ENCODE results near the gene SNED1. TPM values are rescaled to one million over a fixed set of nuclear protein-coding genes. Genes with fewer than 3 reads are reported as not detected.
A peak's percentile ranks its signal among the peaks of the same experiment; 100 is the strongest.
"Not testable (repeated sequence)": the region's sequence is repeated elsewhere in the genome, so short reads cannot be mapped to it uniquely, and the experiment has no call there.

SNED1 gene
- total RNA-seq, 1 donor from 2014 or later, result 34.9 TPM

DNA sequence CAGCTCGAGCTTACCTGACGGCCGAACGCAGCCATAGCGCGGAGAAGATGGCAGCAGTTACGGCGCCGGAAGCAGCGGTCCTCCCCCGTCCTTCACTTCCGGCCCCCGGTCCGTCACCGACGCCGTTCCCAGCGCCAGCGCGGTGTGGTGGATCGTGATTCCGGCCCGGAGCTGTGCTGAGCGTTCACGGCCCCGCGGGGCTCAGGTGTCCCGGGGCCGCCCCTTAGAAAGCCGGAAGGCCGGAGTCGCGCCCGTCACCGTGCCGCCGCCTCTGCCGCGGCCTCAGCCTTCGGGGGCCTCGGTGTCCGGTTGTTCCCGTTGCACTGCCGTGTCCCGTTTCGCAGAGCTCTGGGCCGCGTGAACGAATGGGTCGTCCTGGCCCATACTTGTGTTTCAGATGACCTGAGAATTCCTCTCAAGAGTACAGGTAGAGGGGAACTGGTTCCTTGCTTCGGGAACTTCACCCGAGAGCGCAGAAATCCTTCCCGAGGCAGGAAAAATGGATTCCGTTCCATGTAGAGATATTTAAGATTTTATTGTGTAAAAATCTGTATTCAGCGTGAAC lies 103.9 kb downstream of the SNED1 start, which contains the start of gene MTERF4:
TSS of gene MTERF4 (minus strand) at position 49 of the 565 bp plus-strand sequence. CDS start at position 35, 14 bp downstream.
- DNase-seq (ENCODE audit: low spot score) (peak; percentile 92), ATAC-seq (peak; percentile 96)

- DNase-seq (ENCODE audit: low spot score) (no peak), ATAC-seq (no peak)
Observed at GRCh38 chr2:241103176-241103595, 104.8 kb downstream of the SNED1 start.

DNA sequence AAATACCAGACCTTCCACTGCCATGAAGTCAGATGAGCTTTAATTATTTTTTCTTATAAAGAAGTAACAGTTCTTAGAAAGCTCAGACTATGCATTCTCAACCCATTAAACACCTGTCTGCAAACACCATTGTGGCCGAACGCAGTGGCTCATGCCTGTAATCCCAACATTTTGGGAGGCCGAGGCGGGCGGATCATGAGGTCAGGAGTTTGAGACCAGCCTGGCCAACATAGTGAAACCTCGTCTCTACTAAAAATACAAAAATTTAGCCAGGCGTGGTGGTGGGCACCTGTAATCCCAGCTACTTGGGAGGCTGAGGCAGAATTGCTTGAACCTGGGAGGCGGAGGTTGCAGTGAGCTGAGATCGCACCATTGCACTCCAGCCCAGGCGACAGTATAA lies 106.2 kb downstream of the SNED1 start:
- not testable (repeated sequence) for ATAC-seq; DNase-seq (ENCODE audit: low spot score)

- DNase-seq (ENCODE audit: low spot score), result peak; percentile 42
Observed at GRCh38 chr2:241105641-241106040, 107.2 kb downstream of the SNED1 start.

DNA sequence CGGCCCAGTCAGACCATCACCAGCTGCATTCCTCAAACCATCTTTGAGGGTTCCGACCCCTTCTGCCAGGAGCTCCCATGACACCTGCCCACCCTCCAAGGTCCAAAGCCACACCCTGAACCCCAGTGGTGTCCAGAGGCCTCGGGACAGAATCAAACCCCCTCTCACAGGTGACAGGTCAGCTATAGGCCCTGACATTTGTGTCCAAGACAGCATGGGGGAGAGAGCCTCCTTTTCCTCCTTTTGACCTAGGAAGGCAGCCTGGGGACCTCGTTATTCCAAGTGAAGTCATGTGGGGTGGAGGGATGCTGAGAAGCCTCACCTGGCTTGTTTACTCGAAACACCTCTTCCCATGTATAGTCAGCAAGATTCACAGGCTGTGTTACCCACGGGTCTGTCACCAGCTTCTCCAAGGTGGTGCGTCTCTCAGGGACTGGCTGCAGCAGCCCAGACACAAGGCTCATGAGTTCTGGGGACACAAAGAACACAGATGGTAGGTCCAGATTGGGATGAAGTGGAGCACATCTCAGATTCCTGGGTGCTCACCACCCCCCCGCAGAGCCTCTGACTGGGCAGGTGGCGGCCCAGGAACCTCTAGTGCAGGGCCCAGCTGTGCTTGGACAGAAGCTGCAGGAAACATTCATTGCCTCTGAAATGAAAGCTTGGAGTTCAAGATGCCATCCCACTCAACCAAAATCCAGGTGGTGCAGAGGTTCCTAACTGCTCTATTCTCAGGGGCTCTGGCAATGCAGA lies 108.8 kb downstream of the SNED1 start:
- ATAC-seq (no peak), DNase-seq (ENCODE audit: low spot score) (no peak)

More at GRCh38 chr2:241105641-241106040, 107.2 kb downstream of the SNED1 start:
- no peak for ATAC-seq

DNA sequence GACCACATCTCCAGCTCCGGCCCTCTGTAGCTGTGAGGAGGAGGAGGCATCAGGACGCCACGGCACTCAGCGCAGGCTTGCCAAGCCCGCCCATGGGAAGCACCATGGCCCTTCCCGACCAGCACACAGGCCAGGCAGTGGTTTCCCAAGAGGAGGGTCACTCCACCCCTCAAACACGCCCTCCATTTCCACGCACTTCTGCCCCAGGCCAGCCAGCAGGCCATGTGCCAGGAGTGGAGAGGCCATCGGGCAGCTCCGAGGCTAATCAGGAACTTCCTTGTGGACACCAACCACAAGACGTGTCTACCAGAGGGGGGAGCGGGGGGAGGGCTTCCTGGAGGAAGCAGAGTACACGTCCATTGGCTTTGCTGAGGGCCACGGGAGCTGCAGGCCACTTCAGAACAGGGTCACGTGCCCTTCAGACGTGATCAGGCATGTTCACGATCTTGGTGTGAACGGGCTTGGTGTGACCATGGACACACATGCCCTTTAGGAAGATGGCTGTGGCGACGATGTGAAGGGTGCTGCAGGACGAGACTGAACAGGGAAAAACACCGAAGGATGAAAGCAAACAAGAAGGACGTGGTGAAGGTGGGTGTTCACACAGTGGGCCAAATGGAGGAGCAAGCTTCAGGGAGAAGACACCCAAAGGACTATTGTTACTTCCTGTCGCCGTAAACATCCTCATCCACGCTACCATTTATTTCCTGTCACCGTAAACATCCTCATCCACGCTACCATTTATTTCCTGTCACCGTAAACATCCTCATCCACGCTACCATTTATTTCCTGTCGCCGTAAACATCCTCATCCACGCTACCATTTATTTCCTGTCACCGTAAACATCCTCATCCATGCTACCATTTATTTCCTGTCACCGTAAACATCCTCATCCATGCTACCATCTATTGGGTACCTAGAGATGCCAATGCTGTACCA lies 110.1 kb downstream of the SNED1 start:
- ATAC-seq (peak; percentile 26), DNase-seq (ENCODE audit: low spot score) (peak; percentile 44)

DNA sequence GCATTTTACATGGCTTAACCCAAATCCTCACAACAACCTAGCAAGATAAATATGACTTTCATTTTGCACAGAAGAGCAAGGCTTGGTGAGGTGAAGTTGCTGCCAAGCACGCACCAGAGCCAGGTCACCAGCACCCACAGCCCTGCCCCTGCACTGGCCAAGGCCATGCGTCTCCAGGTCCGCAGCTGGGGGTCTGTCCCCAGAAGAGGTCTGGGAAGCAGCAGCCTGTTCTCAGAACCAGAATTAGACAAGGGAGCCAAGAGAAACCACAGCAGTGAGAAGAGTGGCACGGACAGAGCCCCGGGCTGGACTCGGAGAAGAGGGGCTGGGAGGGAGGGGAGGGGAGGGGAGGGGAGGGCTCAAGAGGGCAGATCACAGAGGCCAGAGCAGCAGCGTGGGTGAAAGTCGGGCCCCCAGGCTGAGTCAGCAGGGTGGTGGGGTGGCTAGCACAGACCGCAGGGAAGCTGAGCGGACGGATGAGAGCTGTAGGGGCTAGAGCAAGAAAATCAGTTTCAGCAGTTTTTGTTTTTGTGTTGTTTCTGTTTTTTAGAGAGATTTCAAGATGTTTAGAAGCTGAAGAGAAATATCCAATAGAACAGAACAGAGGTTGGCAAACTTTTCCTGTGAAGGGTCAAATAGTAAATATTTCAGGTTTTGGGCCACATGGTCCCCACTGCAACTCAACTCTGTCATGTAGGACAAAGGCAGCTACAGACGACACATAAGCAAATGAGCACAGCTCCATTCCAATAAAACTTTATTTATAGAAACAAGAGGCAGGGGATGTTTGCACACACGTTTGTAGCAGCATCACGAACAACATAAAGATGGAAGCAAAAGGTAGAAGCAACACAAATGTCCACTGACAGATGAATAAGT lies 111.0 kb downstream of the SNED1 start:
- peak; percentile 24 for DNase-seq (ENCODE audit: low spot score)
- no peak for ATAC-seq

DNA sequence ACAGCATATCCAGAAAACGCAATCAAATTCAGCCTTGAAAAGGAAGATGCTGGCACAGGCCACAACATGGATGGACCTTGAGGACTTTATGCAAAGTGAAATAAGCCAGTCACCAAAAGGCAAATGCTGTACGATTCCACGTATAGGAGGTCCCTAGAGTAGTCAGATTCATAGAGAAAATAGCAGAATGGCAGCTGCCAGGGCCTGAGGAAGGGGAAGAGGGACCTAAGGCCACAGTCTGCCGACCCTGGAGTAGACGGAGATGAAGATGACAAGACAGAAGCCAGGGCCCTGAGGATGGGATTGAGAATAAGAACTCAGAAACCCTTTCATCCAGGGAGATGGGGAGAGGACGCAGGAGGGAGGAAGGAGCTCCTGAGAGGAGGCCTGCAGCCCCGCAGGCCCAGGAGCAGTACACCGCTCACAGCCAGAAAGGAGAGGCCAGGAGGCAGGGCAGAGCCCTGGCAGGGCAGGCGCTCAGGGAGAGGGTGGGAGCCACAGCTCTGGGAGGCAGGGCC lies 111.7 kb downstream of the SNED1 start:
- ATAC-seq, result no peak
- DNase-seq (ENCODE audit: low spot score), result no peak

DNA sequence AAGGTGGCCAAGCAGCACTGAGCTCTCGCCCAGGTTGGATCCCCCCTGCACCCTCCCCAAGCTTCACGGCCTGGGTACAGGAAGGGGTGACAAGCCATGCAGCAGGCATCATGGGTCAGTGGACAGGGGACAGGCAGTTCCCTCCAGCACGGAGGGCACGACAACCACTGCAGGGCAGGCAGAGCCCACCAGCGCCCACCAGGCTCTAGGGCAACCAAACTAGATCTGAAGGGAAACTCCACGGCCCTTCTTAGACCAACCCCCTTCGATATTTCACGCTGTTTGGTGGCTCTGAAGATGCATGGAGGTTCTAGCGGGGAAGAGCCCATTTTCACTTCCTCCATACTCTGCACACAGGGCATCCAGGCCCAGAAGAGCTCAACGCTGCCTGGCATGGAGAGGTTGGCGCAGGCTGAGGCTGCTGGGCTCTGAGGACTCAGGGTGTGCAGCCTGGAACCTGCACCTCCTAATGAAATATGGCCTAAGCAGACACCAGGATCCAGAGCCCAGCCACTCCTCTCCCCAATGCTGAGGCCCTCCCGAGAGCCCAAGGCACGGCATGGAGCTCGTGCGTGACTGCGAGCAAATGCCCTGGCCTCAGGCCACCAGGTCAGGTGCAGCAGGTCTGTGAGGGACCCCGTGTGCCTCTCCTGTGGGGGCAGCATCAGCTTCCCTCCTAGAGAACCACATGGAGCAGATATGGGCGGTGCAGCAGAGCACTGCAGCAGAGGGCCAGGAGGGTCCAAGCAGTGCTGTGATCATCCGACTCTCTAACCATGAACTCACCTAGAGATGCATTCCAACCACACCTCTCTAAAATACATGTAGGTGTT lies 112.4 kb downstream of the SNED1 start:
- ATAC-seq (peak; percentile 13), DNase-seq (ENCODE audit: low spot score) (no peak)

DNA sequence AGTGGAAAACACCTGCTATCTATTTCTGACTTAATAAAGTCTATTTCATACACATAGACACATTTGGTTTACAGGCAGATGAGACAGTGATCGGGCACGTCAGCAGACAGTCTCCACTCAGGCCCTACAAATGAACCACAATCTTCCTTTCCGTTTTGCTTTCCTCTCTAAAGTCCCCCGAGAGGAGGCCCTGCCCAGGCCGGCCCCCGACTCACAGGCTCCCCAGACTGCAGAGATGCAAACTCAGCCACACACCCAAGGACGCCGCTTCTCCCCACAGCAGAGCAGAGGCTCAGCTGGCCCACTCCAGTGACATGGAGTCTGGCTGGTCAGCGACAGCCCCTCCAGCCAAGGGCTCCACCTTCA lies 113.0 kb downstream of the SNED1 start:
- ATAC-seq, result no peak
- no peak for DNase-seq (ENCODE audit: low spot score)

DNA sequence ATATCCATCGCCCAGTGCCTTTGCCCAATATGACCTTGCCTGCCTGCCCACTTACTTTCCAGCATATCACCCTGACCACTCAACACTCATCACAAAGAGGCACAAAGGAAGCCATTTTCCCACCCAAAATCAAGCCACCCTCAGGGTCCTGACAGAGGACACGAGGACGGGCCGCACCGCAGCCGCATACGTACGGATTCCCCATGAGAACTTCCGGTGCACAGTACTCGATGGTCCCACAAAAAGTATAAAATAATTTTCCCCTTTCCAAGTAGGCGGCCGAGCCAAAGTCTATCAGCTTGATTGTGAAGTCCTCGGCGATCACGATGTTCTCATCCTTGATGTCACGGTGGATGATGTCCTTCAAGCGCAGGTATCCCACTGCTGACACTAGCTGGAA lies 113.6 kb downstream of the SNED1 start:
- ATAC-seq (no peak), DNase-seq (ENCODE audit: low spot score) (no peak)

DNA sequence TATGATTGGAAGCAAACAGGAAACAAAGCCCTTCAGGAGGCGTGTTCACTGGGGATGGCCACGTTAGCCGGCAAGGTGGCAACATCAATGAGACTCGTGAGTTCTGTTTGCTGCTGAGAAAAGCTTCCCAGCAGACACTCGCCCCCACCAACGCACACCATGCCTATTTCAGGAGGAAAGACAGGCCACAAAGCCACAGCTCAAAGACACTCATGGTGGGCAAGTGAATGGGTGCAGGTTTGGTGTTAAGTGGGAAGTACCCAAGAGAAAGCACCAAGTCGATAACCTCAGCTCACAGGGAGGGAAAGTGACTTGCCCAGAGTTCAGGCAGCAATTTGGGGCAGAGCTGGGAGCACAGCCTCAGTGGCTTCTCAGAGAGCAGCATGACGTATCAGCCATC lies 114.2 kb downstream of the SNED1 start:
- DNase-seq (ENCODE audit: low spot score) (no peak), ATAC-seq (no peak)

DNA sequence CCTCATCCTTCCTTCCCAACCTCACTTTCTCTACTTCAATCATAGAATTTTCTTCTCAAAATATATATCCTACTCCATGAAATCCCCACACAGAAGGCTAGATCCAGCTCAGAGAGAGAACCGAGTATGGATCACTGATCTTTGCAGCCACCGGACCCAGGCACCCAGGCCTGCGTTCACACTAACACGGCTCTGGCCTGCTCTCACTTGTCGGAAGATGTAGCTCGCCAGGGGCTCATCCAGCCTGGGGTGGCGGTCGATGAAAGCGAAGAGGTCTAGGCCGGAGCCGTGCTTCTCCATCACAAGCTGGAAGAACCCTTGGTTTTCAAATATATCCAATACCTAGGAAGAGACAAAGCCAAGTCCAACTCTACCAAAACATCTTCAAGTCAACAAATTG lies 116.4 kb downstream of the SNED1 start:
- DNase-seq (ENCODE audit: low spot score), result no peak
- ATAC-seq, result no peak

- ATAC-seq (no peak), DNase-seq (ENCODE audit: low spot score) (no peak)
Observed at GRCh38 chr2:241115361-241115760, 116.9 kb downstream of the SNED1 start.

- no peak for ATAC-seq
- no peak for DNase-seq (ENCODE audit: low spot score)
Observed at GRCh38 chr2:241116606-241117560, 118.5 kb downstream of the SNED1 start.

- DNase-seq (ENCODE audit: low spot score) (no peak), ATAC-seq (no peak)
Observed at GRCh38 chr2:241118737-241119505, 120.5 kb downstream of the SNED1 start.

DNA sequence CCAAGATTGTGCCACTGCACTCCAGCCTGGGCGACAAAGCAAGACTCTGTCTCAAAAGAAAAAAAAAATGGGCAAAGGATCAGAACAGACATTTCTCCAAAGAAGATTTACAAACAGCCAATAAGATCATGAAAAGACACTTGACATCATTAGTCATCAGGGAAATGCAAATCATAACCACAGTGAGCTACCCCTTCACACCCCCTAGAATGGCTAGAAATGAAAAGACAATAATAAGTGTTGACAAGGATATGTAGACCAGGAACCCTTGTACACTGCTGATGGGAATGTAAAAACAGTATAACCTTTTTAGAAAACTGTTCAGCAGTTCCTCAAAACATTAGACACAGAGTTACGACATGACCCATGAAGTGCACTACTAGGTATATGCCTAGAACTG lies 122.0 kb downstream of the SNED1 start:
- DNase-seq (ENCODE audit: low spot score) (no peak), ATAC-seq (no peak)
